Head of caudate nucleus (tissue), 42 donors: Measurements from ENCODE around the gene SLC16A2.

Source experiments
- DNase-seq, 42 donors: peaks; one replicate each; pipeline versions ENCODE4 v3.0.0 to v3.0.0-alpha.2; 2020 to 2021; ENCODE audit warnings: mixed read lengths in 7 of 42
- intact Hi-C: fragments of 100-400 bp; cut with DNase I; formaldehyde crosslinking; loops from one replicate; pipeline ENCODE4 v1.15.0; 2022

Gene SLC16A2

DNA sequence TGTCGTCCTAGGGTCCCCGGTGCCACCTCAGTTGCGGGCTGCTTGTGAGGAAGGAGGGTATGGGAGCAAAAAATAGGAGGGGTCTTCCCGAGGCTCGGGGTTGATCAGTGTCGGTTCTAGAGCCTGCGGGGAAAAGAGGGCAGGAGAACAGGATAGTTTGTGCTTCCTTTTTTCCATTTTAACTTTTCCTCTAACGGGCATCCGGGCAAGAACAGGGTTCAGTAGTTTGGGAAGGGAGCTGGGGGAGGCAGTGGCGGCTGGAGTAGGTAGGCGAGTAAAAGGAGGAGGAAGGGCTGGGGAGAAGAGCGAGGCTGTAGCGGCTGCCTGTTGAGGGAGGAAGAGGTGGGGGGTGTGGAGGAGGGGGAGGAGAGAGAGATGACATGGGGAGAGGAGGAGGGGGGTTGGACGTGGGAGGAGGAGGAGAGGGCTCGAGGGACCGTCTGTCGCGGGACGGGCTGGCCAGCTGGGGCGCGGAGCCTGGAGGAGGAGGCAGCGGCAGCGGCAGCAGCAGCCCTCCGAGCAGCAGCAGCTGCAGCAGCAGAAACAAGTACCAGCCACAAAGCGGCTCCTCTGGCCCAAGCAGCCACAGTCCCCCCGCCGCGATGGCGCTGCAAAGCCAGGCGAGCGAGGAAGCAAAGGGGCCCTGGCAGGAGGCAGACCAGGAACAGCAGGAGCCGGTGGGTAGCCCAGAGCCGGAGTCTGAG is at the start of gene SLC16A2:
Gene SLC16A2, plus strand, starts transcription at position 458 of the 704 bp plus-strand sequence. Its CDS starts 145 bp downstream, at position 603.
- intact Hi-C loops, result loop anchor here (10.0 kb wide), 1 partner anchor 114 kb away; no protein-coding TSS in a partner anchor
- peak; percentile 26 to 90 (median 75) for DNase-seq

GRCh38 chrX:74372272-74372671 is 49.0 kb upstream of the SLC16A2 start:
- intact Hi-C loops, result no loop called here
- no peak for DNase-seq

DNA sequence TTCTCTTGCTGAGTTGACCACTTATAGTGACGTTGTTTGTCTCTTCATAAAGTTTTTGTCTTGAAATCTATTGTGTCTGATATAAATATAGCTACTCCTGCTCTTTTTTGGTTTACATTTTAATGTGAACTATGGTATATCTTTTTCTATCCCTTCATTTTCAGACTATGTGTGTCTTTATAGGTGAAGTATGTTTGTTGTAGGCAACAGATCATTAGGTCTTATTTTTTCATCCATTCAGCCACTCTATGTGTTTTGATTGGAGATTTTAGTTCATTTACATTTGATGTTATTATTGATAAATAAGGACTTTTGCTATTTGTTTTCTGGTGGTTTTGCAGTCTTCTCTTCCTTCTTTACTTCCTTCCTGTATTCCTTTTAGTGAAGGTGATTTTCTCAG is 44.0 kb upstream of the SLC16A2 start:
- intact Hi-C loops, result no loop called here
- DNase-seq, result no peak

GRCh38 chrX:74382613-74383012 is 38.7 kb upstream of the SLC16A2 start:
- DNase-seq, result peak; percentile 22 to 85 (median 62)
- intact Hi-C loops, result loop anchor here (5.0 kb wide), 1 partner anchor 165 kb away; no protein-coding TSS in a partner anchor

- DNase-seq, result peak in 38 of 42 donors; percentile 2 to 71 (median 40)
- intact Hi-C loops, result loop anchor here (5.0 kb wide), 1 partner anchor 164 kb away; no protein-coding TSS in a partner anchor
Measured at GRCh38 chrX:74383611-74384010, 37.7 kb upstream of the SLC16A2 start.

- DNase-seq, result no peak
- intact Hi-C loops, result no loop called here
Measured at GRCh38 chrX:74389016-74389722, 32.1 kb upstream of the SLC16A2 start.

DNA sequence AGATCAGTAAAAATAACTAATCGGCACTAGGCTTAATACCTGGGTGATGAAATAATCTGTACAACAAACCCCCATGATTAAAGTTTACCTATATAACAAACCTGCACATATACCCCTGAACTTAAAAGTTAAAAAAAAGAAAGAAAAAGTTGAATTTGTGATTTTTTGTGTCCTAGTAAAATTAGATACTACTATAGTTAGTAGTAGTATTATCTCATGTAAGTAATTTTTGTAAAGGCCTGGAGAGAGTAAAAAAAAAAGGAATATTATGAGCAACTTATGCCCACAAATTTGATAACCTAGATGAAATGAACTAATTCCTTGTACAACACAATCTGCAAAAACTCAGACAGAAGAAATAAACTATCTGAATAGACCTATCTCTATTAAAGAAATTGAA is 25.7 kb upstream of the SLC16A2 start:
- DNase-seq, result no peak
- intact Hi-C loops, result no loop called here

DNA sequence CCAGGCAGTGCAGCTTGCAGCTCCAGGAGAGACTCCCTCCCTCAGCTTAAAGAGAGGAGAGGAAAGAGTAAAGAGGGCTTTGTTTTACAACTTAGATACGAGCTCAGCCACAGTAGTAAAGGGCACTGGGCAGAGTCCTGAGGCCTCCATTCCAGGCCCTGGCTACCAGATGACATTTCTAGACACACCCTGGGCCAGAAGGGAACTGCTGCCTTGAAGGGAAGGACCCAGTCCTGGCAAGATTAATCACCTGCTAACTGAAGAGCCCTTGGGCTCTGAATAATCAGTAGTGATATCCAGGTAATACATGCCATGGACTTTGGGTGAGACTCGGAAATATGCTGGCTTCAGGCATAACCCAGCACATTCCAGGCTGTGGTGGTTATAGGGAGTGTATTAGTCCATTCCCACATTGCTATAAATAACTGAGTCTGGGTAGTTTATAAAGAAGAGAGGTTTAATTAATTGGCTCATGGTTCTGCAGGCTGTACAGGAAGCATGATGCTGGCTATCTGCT is 15.3 kb upstream of the SLC16A2 start:
- DNase-seq, result no peak
- intact Hi-C loops, result no loop called here

DNA sequence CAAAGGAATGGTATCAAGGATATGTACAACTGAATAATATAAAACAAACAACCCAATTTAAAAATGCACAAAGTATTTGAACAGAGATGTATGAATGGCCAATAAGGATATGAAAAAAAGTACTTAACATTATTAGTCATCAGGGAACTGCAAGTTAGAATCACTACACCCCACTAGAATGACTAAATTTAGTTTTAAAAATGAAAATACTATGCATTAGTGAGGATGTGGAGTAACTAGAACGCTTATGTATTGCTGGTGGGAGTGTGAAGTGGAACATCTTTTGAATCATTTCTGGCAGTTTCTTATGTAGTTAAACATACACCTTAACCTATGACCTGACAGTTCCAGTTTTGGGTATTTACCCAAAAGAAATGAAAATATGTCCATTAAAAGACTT is 13.0 kb upstream of the SLC16A2 start:
- intact Hi-C loops, result no loop called here
- DNase-seq, result no peak

- peak in 21 of 42 donors; percentile 2 to 50 (median 17) for DNase-seq
- intact Hi-C loops, result loop anchor here (10.0 kb wide), 1 partner anchor 115 kb away; no protein-coding TSS in a partner anchor
Measured at GRCh38 chrX:74419864-74420195, 1.5 kb upstream of the SLC16A2 start.

DNA sequence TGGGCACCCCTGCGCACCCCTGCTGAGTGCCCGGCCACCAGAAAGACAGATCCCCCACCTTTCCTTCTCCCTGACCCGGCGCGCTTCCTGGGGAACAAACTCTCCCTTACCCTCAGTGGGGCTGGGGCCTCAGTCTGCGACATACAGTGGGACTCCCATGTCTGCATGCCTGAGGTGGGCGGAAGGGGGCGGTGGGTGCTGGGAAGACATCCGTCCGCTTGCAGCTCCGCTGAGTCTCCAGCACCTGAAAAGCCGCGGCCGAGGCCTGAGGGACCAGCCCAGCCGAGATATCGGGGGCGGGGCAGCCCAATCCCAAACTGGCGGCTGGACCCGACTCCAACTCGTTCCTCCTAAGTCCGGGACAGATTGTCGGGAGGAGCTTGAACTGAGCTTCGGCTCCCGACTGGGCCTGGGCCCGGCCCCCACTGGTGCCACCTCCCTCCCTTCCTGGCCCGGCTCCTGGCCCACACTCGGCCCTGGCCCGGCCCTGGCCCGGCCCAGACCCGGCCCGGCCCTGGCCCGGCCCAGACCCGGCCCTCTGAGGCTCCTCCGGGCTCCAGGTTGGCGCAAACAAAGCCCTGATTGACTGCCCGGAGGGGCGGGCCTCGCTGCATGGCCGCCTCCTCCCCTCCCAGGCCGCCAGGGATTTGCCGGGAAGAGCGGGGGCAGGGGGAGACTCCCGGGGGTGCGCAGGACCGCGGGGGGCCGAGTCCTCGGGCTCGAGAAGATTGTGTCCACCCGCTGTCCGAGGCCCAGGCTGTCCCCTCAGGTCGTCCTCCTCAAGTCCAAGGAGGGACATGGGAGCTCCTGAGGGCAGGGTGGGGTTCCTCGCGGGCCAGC is 877 bp upstream of the SLC16A2 start:
- peak; percentile 10 to 89 (median 67) for DNase-seq
- intact Hi-C loops, result loop anchor here (10.0 kb wide), 1 partner anchor 114 kb away; no protein-coding TSS in a partner anchor

DNA sequence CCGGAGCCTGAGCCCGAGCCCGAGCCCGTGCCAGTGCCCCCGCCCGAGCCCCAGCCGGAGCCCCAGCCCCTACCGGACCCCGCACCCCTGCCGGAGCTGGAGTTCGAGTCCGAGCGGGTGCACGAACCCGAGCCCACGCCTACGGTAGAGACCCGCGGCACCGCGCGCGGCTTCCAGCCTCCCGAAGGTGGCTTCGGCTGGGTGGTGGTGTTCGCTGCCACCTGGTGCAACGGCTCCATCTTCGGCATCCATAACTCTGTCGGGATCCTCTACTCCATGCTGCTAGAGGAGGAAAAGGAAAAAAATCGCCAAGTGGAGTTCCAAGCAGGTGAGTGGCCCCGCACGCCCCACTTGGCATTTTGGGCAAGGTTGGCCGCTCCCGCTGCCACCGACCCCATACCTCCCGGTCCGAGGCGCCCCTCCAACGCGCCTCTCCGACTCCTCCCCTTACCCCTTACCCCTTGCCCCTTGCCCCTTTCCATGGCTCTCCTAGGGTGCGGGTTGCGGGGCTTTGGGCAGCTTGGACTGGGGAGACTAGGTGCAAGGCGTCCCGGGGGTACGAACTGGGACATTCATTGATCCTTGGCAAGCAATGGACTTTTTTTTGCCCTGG is 553 bp downstream of the SLC16A2 start:
- intact Hi-C loops, result loop anchor here (10.0 kb wide), 1 partner anchor 113 kb away; no protein-coding TSS in a partner anchor
- peak in 14 of 42 donors; percentile 0 to 31 (median 16) for DNase-seq

DNA sequence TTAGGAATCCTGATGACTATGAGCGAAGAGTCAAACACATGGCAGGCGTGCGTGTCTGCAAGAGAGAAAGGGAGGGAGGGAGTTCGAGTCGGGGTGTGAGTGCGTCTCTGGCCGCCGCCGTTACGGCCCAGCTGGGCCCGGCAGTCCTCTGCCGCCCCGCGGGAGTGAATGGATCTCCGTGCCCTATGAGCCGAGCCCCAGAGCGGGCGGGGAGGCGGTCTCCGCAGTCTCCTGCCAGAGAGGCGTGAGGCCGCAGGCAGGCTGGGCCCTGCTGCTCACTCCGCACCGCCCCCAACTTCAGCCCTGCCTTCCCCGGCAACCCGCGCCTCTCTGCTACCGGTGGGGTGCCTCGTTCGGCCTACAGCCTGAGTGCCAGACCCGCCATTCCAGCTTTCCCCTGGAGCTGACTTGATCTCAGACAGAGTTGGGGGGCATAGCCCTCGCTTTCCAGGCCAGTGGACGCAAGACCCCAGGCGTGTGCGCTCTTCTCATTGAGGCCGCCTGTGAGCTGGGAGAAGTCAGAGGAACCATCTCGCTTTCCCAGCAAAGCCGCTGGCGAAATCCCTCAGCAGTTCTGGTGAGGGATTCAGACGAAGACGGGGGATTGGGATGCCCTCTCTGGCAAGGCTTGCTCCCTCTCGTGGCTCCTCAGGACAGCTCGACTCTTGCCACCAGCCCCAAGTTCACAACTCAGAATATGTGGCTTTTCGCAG is 1.4 kb downstream of the SLC16A2 start:
- DNase-seq, result peak; percentile 9 to 80 (median 58)
- intact Hi-C loops, result loop anchor here (10.0 kb wide), 1 partner anchor 112 kb away; no protein-coding TSS in a partner anchor

DNA sequence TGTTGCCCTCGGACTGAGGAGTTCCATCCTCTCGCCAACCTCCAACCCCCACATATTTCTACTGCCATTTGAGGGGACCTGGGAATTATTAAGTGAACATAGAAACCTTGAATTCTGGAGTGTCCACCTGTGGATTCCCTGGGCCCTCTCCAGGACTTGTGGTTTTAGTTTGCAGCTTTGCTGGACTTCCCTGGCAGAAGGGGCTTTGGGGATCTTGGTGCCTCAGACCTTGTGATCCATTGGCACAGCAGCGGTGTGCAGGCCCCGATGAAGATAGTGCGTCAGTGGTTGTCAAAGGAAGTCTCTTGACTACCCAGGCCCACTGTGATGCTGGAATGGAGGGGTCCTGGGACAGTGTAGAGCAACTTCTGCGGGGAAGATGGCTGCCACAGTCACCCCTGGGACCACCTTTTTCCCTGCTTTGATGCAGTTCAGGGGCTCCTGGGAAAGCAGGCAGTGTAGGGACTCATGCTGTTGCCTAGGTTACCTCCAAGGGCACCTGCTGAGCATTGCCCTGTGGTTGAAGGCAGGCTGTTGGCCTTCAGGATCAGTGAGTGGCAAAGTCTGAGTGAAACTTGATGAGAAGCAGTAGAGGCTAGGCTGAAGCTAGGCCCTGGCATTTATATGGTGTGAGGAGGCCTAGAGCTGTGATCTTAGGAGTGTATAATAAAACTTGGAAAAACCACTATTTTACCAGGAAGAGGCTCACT is 2.2 kb downstream of the SLC16A2 start:
- intact Hi-C loops, result loop anchor here (10.0 kb wide), 1 partner anchor 111 kb away; no protein-coding TSS in a partner anchor
- peak in 1 of 42 donors; percentile 2 for DNase-seq

GRCh38 chrX:74426071-74426470 is 4.8 kb downstream of the SLC16A2 start:
- intact Hi-C loops, result loop anchor here (10.0 kb wide), 1 partner anchor 109 kb away; no protein-coding TSS in a partner anchor

DNA sequence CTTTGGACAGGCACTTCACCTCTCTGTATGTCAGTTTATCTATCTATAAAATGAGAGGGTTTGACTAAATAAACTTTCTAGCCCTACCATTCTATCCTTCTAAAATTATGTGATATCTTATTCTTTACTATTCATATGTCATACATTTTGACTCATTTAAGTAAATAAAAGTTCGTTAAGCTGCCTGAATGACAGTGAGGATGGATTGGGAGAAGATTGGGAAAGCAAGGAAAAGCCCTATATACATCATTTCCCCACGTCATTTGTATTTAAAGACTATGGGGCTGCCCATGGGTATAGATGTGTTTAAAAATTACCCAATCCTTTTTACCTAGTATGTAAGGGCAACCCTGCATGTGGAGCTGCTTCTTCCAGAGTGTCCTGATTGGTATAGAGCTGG is 5.3 kb downstream of the SLC16A2 start:
- no peak for DNase-seq
- intact Hi-C loops, result loop anchor here (10.0 kb wide), 1 partner anchor 108 kb away; no protein-coding TSS in a partner anchor

More at GRCh38 chrX:74426071-74426470, 4.8 kb downstream of the SLC16A2 start:
- no peak for DNase-seq

GRCh38 chrX:74431797-74432196 is 10.5 kb downstream of the SLC16A2 start:
- intact Hi-C loops, result no loop called here
- no peak for DNase-seq
